GM18508 (cell line): ENCODE results near the gene PDXP.
"Not testable (repeated sequence)": the region's sequence is repeated elsewhere in the genome, so short reads cannot be mapped to it uniquely, and the experiment has no call there.

ENCODE experiments used
- ATAC-seq: cut with Tn5 transposase; IDR thresholded peaks from one replicate; pipeline ENCODE4 v1.9.1; 2021; ENCODE audit warnings: moderate number of reproducible peaks; ENCODE audit not compliant: insufficient read depth, unreplicated experiment

The PDXP gene

DNA sequence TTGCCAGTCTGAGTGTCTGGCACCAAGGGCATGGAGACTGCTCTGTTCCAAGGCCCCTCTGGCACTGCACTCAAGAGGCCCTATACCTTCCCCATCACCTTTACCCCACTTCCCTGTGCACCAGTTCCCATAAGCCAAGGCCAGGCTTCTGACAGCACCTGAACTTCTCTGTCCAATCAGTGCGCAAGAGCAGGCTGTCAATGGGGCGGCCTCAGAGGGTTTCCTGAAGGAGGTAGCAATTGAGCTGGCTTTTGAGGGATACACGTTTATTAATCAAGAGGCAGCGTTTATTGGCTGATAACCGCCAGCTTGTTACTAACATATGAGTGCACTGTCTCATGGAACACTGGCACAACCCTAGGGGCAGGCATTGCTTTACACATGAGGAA lies 17.0 kb upstream of the PDXP start:
- ATAC-seq, result no peak

DNA sequence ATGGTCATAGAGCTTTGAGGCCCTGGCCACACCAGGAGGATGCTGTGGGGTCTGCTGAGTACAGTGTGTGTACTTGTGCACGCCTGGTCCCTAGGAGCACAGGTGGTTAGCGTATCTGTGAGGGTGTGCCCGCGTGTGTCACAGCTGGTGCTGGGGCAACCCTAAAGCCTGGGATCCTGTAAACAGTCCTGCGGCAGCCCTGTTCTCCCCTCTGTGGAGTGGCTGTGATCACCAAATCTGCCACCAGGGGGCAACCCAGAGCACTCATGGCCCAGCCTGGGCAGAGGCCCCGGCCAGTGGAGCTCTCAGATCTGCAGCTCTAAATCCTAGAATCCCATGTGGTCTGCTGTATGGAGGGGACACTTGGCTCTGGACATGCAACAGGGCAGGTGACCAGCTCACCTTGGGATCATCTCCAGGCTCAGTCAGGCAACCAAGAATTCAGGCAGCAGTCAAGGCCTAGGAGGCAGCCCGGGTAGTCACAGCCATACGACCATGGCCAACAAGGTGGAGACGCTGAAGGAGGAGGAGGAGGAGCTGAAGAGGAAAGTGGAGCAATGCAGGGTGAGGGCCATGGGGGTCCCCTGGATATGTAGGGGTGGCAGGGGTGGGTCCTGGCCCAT lies 15.2 kb upstream of the PDXP start:
- ATAC-seq, result no peak

DNA sequence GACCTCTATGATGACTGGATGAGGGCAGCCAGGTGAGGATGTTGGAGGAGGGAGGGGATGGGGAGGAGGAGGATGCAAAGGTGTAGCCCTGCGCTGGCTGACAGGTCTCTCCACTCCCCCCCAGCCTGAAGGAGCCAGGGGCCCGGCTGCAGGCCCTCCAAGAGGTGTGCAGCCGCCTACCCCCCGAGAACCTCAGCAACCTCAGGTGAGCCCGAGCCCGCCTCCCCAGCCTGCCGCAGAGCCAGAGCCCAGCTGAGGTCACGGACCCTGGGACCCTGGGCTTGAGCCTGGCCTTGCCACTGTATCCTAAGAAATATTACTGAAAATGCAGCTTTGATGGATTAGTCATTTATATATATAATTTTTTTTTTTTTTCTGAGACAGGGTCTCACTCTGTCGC lies 11.2 kb upstream of the PDXP start:
- ATAC-seq, result no peak

DNA sequence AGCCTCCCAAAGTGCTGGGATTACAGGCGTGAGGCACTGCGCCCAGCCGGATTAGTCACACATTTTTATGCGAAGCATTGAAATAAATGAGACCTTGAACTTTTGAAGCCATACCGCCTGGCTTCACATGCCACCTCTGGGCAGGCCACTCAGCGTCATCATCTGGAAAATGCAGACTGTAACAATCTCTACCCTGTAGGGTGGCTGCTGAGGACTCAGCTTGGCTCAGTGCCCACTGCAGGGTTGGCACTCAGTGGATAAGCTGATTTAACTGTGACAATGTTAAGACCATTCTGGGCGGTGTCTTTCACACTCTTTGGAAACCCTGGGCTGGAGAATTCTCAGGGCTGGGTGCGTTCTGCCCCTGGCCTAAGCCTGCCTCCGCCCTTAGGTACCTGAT lies 10.6 kb upstream of the PDXP start:
- ATAC-seq, result no peak

DNA sequence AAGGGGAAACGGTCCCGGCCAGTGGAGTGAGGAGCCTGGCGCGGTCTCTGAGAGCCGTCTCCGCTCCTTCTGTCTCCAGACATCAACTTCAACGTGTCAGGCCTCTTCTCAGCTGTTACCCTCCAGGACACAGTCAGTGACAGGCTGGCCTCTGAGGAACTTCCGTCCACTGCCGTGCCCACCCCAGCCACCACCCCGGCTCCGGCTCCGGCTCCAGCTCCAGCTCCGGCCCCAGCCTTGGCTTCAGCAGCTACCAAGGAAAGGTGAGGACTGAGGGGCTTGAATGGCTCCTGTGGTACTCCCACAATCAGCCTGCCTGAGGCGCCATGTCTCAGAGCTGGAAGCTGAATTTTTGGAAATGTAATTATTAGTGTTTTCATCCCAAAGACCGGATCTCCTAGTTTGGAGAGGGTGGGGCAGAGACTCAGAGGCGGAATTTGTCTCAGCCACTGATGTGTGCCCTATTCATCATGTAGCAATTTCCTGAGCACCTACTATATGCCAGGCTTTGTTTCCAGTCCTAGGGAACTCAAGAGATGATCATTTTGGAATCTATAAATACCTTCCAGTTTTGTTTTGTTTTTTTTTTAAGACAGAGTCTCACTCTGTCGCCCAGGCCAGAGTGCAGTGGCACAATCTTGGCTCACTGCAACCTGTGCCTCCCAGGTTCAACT lies 7.9 kb upstream of the PDXP start:
- no peak for ATAC-seq

DNA sequence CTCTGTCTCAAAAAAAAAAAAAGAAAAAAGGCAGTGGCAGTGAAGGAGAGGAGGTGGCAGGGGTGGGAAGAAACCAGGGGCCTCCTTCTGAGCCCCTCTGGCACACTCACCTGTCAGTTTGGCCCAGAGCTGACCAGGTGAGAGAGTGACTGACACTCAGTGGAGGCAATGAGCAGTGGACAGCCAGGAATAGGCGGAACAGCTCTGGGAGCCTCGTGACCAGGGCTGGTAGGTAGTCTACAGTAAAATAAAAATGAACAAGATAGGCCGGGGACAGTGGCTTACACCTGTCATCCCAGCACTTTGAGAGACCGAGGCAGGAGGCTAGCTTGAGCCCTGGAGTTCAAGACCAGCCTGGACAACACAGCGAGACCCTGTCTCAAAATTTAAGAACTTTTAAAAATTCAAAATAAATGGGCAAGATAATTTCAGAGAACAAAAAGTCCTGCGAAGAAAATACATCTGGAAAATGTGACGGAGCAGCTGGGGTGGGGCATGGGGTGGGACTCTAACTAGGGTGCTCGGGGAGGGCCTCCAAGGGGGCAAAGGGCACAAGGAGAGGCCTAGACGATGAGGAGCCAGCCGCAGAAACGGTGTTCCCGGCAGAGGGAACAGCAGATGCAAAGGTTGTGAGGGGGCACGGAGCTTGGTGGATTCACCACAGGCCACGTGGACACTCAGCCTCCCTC lies 3.8 kb upstream of the PDXP start:
- ATAC-seq, result no peak

DNA sequence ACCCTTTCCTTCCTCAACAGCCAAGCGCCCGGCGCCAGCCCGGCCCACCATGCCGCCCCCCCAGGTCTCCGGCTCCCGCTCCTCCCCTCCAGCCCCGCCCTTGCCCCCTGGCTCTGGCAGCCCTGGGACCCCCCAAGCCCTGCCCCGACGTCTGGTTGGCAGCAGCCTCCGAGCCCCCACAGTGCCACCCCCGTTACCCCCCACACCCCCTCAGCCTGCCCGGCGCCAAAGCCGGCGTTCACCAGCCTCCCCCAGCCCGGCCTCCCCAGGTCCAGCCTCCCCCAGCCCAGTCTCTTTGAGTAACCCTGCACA lies 3.3 kb upstream of the PDXP start:
- no peak for ATAC-seq

DNA sequence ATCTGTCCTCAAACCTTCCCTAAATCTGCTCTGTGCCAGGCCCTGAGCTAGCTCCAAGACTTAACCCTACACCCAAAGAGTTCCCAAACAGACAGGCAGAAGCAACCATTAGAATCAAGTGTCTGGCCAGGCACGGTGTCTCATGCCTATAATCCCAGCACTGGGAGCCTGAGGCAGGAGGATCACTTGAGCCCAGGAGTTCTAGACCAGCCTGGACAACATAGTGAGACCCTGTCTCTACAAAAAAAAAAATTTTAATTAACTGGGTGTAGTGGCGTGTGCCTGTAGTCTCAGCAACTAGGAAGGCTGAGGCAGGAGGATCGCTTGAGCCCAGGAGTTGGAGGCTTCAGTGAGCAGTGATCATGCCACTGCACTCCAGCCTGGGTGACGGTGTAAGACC lies 1.9 kb upstream of the PDXP start:
- ATAC-seq, result not testable (repeated sequence)

DNA sequence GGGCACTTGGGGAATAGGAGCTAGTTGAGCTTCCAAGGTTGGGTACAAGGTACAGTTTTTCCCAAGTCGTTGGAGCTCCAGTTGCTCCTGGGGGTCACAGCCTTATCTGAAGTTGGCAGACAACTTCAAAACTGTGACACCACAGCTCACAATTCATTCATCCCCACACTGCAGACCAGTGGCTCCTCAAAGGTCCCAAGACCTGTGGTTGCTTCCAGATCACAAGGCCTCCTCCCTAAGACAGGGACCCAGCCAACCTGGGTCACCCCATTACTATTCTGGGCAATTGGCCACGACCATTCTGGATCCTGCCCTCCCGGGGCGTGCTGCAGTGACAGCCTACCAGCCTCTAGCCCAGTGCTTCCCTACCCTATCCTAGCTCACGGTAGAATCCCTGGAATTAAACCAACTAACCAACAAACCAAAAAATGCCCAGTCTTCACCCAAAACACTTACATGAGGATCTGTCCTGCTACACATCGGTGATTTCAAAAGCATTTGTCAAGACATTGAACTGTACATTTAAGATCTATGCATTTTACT lies 862 bp upstream of the PDXP start:
- ATAC-seq, result no peak

DNA sequence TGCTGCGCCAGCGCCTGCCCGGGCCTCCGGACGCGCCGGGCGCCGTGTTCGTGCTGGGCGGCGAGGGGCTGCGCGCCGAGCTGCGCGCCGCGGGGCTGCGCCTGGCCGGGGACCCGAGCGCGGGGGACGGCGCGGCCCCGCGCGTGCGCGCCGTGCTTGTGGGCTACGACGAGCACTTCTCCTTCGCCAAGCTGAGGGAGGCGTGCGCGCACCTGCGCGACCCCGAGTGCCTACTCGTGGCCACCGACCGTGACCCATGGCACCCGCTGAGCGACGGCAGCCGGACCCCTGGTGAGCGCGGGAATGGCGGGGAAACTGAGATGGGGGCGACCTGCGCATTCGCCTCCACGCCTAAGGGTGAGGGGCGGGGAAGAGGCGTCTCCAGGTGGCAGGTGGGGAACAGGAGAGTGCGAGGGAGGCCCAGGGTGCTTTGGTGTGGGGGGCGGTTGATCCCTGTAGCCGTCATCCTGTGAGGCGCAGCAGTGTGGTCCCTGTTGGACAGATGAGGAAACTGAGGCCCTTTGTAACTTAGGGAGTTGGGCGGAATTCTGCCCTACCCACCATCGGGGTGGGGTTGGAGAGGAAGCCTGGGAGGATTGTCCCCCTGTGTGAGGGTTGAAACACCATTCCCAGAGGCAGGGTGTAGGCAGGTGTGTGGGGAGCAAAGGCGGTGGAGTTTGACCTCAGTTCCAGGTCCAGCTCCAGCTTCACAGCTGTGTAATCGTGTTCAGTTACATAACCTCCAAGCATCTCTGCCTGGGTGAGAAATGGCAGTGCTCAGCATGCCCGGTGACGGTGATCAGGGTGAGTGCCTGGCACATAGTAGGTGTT lies 758 bp downstream of the PDXP start:
- no peak for ATAC-seq

DNA sequence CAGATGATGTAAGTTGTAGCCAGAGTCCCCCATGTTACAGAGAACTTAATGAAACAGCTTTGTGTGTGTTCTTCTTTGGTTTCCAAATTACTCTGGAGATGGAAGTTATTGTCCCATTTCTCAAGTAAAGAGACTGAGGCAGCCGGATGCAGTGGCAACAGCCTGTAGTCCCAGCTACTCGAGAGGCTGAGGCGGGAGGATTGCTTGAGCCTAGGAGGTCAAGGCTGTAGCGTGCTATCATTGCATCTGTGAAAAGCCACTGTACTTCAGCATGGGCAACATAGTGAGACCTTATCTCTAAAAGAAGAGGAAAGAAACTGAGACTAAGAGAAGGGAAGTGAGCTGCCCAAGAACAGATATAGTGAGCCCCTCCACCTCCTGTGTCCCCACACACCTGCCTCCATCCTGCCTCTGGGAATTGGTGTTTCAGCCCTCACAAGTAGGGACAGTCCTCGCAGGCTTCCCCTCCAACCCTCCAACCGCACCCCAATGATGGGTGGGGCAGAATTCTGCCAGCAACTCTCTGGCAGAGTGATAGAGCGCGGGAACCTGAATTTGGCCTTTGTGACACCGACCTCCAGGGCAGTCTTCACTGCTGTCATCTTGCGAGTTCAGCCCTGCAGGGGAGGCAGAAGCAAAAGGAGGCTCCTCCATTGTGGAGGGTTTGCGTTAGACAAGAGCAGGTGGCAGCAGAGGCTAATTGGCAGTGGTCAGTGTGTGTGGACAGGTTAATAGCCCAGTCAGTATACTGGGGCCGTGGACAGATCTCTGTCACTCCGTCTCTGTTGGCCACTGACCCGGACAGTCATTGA lies 1.6 kb downstream of the PDXP start:
- ATAC-seq, result no peak

DNA sequence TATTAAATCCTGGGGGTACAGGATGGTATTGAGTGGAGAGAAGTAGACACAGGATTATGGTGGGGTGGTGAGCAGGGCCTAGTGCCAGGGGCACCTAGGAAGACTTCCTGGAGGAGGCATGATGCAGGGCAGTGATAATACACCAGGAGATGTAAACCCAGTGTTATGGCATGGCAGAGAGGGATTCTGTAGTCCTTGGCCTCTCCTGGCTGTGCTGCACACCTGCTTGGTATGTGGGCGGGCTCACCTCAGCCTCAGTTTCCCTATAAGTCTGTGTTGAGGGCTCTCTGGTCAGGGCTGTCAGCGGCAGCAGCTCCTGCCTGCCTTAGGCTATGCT lies 2.2 kb downstream of the PDXP start:
- ATAC-seq, result no peak

DNA sequence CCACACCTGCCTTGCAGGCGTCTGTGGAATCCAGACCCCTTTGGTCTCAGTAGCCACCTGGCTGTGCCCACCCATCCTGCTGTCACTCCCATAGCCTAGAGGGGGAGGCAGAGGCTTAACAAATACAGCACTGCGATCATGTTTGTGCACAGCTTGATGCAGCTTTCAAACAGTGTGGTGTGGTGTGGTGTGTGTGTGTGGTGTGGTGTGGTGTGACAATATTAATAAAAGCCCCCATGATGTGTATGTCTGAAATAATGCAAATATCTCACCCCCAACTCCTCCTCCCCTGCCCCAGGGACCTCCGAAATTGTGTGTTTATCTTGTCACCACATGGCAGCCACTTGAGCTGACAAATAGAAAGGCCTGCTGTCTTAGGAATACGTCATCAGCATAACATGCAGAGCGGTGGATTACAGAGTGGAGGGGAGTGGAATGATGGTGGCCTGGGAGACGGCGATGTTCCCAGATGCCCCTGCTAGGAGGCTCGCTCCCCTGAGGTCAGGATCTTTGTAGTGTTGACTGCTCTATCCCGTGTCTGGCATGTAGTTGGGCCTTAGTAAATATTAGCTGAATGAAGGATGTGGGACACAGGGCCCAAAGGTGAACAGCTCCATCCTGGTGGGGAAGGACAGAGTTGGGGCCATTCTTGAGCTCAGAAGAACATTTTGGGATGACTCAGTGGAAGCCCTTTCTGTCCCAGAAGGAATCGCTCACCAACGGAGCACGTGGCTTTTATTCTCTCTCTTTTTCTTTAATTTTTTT lies 2.8 kb downstream of the PDXP start:
- no peak for ATAC-seq

DNA sequence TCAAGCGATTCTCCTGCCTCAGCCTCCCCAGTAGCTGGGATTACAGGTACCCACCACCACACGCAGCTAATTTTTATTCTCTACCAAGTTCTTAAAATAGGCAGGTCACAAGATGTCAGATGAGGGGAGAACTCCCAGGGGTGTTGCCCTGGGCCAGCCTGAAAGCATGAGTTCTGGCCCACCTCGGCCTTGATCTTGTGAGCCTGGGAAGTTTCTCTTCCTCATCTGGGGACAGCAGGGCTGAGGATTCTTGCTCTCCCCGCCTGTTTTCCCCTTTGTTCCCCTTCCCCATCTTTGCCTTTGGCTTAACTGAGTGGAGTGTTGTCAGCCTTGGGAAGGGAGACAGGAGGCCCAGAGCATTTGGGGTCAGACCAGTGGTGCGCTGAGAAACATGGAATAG lies 3.5 kb downstream of the PDXP start:
- ATAC-seq, result no peak

DNA sequence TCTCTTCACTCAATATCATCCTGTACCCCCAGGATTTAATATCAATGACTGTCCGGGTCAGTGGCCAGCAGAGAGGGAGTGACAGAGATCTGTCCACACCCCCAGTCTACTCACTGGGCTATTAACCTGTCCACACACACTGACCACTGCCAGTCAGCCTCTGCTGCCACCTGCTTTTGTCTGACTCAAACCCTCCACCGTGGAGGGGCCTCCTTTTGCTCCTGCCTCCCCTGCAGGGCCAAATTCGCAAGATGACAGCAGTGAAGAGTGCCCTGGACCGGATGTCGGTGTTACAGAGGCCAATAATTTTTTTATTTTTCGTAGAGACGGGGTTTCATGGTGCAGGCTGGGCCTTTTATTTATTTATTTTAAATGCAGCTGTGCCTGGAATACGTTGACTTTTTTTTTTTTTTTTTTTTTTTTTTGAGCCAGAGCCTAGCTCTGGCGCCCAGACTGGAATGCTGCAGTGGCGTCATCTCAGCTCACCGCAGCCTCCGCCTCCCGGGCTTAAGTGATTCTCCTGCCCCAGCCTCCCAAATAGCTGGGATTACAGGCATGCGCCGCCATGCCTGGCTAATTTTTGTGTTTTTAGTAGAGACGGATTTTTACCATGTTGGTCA lies 5.1 kb downstream of the PDXP start:
- ATAC-seq, result no peak

DNA sequence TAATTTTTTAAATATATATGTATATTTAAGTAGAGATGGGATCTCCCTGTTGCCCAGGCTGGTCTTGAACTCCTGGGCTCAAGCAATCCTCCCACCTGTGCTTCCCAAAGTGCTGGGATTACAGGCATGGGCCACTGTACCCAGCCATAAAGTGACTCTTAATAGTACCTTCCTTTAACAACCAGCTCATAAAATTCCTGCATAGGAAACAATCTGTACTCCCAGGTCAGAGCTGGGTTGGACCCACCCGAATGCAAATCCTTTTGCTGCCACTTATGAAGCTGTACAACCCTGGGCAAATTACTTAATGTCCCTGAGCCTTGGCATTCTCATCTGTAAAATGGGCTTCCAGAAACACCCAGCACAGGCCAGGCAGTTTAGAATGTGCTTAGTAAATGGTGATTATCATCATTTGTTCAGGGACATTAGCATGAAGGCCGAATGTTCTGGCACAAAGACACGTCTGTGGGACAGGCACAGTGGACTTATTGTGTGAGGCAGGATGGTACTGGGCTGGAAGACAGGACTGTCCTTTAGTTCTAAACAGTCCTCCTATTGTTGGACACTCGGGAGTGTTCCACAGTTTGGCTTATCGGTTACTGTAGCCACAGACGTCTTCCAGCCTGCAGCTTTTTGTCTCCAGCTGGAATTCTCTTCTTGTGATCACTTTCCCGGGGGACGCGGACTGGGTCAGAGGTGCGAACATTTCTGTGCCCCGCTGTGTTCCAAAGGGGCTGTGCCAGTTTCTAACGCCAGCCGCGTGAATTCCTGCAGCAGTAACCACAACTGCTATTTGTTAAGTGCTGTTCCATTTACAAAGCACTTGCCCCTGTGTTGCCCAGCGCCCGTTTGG lies 6.0 kb downstream of the PDXP start:
- ATAC-seq, result no peak

DNA sequence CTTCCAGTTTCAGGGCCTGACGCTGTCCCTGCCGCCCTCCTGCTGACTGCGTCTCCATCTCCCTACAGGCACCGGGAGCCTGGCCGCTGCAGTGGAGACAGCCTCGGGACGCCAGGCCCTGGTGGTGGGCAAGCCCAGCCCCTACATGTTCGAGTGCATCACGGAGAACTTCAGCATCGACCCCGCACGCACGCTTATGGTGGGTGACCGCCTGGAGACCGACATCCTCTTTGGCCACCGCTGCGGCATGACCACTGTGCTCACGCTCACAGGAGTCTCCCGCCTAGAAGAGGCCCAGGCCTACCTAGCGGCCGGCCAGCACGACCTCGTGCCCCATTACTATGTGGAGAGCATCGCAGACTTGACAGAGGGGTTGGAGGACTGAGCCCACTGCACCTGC lies 7.0 kb downstream of the PDXP start:
- ATAC-seq, result no peak

DNA sequence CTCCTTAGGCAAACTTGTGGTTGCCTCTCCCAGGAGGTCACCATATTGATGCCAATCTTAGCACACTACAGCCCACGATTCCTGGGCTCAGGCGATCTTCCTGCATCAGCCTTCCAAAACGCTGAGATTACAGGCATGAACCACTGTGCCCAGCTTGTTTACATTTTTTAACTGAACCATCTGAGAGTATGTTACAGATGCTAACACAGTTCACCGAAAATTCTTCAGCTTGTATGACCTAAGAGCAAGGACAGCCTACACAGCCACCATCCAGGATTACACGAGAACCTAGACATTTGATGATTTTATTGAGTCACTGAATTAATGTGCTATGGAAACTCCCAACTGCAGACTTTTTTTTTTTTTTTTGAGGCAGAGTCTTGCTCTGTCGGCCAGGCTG lies 11.1 kb downstream of the PDXP start:
- no peak for ATAC-seq
